GM10248 (cell line): ENCODE data around the gene CD244.
A peak's percentile ranks its signal among the peaks of the same experiment; 100 is the strongest.
"Not testable (repeated sequence)": the region's sequence is repeated elsewhere in the genome, so short reads cannot be mapped to it uniquely, and the experiment has no call there.

ENCODE experiments used
- CTCF ChIA-PET: fragments of 300-600 bp; sonication (Branson Sonifier 250); formaldehyde crosslinking; extraction: SDS; loops from one replicate; lab custom pipeline; 2021; ENCODE audit warnings: antibody characterized with exemption; lab: Yijun Ruan, JAX
- POLR2A ChIA-PET: fragments of 350-650 bp; sonication (Branson Sonifier 250); formaldehyde crosslinking; extraction: SDS; loops from one replicate; lab custom pipeline; 2020; ENCODE audit warnings: antibody characterized with exemption; lab: Yijun Ruan, JAX
- DNase-seq: peaks from one replicate; pipeline ENCODE4 v3.0.0; 2012; ENCODE audit errors: extremely low spot score
- TF ChIP-seq, protein P1 (sequence below): IDR thresholded peaks from 2 replicates; pipeline ENCODE4 v1.5.1; 2012; ENCODE audit warnings: mild to moderate bottlenecking, low read depth; ENCODE audit errors: extremely low read depth, missing control alignments, control extremely low read depth

The CD244 gene

DNA sequence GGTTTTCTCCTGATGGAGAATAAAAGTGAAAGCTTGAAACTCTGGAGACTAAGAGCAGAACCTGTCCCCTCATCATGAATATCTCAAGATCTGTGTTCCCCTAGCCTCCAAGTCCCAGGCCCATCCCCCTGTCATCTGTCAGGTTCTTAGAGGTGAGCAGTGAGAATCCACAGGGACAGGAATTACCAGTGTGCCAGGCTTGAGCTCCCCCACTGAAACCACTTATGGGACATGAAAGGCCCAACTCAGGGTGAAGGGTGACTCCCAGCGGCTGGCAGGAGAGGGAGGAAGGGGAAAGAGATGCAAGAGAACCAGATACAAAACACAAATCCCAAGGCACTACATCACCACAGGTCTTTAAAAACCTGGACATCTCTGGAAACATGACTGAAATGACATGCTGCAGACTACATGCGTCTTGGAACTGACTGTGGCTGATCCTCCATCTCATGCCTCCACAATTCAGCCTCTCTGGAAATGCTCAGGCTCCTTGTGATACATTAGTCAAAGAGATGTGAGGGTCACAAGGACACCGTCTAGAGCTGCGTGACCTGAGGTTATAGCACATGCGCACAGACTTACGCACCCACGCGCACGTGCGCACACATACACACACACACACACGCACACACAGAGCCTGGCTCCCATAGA lies 73.5 kb downstream of the CD244 start:
- CTCF ChIA-PET: interaction anchor here (0.9 to 12.7 kb wide), 9 partner anchors 11 to 163 kb away, joined by 3 to 190 read pairs (median 3); no protein-coding TSS in a partner anchor
- TF ChIP-seq, protein P1, sequence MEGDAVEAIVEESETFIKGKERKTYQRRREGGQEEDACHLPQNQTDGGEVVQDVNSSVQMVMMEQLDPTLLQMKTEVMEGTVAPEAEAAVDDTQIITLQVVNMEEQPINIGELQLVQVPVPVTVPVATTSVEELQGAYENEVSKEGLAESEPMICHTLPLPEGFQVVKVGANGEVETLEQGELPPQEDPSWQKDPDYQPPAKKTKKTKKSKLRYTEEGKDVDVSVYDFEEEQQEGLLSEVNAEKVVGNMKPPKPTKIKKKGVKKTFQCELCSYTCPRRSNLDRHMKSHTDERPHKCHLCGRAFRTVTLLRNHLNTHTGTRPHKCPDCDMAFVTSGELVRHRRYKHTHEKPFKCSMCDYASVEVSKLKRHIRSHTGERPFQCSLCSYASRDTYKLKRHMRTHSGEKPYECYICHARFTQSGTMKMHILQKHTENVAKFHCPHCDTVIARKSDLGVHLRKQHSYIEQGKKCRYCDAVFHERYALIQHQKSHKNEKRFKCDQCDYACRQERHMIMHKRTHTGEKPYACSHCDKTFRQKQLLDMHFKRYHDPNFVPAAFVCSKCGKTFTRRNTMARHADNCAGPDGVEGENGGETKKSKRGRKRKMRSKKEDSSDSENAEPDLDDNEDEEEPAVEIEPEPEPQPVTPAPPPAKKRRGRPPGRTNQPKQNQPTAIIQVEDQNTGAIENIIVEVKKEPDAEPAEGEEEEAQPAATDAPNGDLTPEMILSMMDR: no peak
- POLR2A ChIA-PET: interaction anchor here (0.6 kb wide), 1 partner anchor 161 kb away, joined by 3 read pairs; no protein-coding TSS in a partner anchor
- no peak for DNase-seq

DNA sequence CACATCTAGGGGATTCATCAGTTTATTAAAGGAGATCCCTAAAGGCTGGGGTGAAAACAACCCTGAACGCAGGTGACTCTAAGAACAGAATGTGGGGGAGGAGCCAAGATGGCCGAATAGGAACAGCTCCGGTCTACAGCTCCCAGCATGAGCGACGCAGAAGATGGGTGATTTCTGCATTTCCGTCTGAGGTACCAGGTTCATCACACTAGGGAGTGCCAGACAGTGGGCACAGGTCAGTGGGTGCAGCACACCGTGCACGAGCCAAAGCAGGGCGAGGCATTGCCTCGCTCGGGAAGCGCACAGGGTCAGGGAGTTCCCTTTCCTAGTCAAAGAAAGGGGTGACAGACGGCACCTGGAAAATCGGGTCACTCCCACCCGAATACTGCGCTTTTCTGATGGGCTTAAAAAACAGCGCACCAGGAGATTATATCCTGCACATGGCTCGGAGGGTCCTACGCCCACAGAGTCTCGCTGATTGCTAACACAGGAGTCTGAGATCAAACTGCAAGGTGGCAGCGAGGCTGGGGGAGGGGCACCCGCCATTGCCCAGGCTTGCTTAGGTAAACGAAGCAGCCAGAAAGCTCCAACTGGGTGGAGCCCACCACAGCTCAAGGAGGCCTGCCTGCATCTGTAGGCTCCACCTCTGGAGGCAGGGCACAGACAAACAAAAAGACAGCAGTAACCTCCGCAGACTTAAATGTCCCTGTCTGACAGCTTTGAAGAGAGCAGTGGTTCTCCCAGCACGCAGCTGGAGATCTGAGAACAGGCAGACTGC lies 79.5 kb downstream of the CD244 start:
- DNase-seq, POLR2A ChIA-PET: not testable (repeated sequence)
- CTCF ChIA-PET: interaction anchor here (1.7 to 8.5 kb wide), 3 partner anchors 14 to 409 kb away, joined by 3 to 149 read pairs (median 30); no protein-coding TSS in a partner anchor

- ChIA-PET CTCF (interaction anchor here (1.0 to 10.4 kb wide), 15 partner anchors 13 to 410 kb away, joined by 3 to 190 read pairs (median 6); partner anchors contain the start of gene LY9), POLR2A (interaction anchor here (1.2 kb wide), 1 partner anchor 14 kb away, joined by 3 read pairs; no protein-coding TSS in a partner anchor)
- DNase-seq: peak; percentile 73
- TF ChIP-seq, protein P1: no peak
These were observed 80.6 kb downstream of the CD244 start for GRCh38 chr1:160781914-160782689.

DNA sequence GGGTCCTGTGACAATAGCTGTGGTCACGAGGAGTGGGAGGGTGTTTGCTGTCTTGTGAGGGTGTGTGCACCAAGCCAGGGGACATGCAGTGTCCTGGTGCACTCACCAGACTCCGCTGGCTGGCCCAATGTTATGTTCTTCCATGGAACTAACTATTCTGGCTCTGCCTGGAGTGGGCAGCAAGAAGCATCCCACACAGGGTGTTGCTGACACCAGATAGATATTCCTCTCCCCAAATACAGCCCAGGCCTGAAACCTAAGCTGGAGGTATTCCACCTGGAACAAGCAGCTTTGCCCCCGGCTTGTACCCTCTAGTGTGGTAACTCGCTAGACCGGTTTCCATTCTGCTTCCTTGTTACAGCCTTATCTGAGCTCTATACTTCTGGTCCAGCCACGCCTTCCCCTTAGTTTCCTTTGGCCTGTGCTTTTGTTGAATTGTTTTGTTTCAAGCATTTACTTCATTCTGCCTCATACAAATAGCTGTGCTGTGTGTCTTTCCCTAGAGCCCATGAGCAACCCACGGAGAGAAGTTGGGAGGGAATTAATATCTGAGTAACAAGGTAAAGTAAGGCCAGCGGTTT lies 81.4 kb downstream of the CD244 start:
- TF ChIP-seq, protein P1: no peak
- ChIA-PET POLR2A (interaction anchor here (1.2 kb wide), 1 partner anchor 13 kb away, joined by 3 read pairs; no protein-coding TSS in a partner anchor), CTCF (interaction anchor here (1.0 to 10.4 kb wide), 18 partner anchors 12 to 172 kb away, joined by 3 to 190 read pairs (median 6); partner anchors contain the start of genes ITLN2 and LY9)
- no peak for DNase-seq

DNA sequence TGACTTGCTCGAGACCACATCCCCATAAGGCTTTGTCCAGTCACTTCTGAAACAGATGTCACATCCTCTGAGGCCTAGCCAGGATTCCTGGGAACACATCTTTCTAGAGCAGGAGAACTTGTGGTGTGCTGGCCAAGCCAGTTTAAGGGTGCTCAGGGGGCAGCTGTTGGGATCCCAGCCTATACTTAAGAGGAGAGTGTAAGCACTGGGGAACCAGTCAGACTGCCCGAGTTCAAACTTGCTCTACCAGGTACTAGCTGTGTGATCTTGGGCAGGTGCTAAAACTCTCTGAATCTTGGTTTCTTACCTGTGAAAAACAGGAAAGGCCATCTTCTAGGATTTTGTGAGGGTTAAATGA lies 82.3 kb downstream of the CD244 start:
- CTCF ChIA-PET: interaction anchor here (0.9 to 10.4 kb wide), 21 partner anchors 11 to 173 kb away, joined by 3 to 190 read pairs (median 4); partner anchors contain the start of genes CD48, ITLN2 and LY9
- POLR2A ChIA-PET: no interaction called here
- TF ChIP-seq, protein P1: no peak
- DNase-seq: no peak
